GM21360 (cell line): ENCODE results near the gene MKX.
A peak's percentile ranks its signal among the peaks of the same experiment; 100 is the strongest.

Experiments used
- ATAC-seq: cut with Tn5 transposase; IDR thresholded peaks from one replicate; pipeline ENCODE4 v1.9.1; 2021; ENCODE audit warnings: mild to moderate bottlenecking, moderate library complexity; ENCODE audit not compliant: unreplicated experiment

The MKX gene

DNA sequence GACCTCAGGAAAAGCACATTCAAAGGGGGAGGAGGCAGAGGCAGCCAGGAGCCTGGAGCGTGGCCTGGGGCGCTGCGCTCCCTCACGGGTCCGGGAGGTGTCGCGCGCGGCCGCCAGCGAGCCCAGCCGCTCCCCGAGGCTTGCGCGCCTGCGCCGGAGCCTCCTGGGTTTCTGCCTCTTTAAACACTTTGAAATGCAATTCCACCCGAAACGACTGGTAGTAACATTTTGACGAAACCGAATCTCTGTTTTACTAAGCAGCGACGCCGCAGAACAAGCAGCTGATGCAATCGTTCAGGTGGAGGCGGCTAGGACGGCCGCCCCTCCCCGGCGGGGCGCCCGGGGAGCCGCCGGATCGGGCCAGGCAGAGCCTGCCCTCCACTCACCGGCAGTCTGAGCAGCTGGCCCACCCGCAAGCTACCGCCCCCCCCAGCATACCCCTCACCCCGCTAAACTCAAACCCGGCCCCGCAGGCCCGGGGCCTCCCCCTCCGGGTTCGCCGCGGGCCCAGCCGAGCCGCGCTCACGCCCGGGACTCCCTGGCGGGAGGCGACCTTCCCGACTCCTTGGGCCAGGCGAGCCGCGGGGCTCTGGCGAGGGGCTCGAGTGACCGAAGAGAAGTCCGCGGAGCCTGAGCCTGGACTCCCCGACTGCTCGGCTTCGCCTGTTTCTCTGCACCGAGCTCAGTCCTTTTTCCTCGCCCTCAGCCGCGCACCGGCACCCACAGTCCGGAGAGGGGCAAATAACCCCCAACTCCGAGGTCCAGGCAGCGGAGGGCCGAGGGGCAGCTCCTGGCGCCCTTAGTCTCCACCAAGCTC, 3.2 kb downstream of the MKX start:
- peak; percentile 93 for ATAC-seq

DNA sequence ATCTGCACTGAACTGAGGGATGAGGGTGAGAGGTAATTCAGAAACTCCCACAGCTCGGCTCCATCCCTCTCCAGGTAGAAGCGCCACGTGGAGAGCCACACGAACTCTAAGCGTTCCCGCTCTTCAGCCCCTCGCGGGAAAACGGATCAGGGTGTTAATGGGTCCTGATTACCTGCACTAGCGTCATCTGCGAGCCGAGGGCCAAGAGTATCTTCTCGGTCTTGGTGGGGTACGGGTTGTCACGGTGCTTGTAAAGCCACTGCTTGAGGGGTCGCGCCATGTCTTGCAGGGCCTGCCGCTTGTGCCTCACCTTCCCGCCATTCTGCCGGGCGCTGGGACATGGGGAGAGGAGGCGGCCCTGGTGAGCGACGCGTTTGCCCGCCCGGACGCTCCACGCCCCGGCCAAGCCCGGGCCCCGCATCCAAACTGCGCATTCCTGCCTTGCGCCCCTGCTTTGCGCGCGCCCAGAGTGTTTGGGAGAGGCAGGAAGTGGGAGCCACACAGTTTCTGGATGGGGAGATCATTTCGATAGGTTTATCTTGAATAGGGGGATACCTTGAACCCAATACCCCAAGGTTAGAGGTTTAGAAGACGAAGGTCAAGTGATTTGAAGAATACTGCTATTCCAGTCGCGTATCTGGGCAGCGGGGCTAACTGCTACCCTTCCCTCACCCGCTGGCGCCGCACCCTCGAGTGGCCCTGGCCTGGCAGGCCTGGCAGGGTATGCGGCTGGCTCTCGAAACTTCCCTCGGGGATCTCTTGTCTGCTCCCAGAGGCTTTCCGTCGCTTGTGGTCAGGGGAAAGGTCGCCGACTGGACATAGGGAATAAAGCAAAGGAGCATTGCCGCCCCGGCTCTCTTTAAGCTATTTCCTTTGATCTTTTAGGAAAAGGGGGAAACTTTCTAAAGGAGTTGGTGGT, 4.2 kb downstream of the MKX start:
- no peak for ATAC-seq

DNA sequence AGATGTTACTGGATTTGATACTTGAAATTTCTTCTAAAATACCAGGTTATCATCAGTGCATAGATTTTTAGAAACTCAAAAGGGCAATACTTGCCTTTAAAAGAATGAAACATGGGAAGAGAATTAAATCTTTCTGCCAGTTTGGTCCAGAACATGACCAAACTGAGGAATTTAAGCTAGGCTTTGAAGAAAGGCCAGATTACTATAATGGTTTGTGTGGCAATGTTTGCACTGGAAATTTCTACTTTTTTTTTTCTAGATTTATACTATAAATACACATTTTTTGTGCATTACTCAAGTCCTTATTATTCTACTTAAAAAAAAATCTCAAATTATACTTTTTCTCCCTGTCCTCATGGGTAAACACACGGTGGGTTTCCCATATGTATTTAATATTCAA, 9.2 kb downstream of the MKX start:
- no peak for ATAC-seq

DNA sequence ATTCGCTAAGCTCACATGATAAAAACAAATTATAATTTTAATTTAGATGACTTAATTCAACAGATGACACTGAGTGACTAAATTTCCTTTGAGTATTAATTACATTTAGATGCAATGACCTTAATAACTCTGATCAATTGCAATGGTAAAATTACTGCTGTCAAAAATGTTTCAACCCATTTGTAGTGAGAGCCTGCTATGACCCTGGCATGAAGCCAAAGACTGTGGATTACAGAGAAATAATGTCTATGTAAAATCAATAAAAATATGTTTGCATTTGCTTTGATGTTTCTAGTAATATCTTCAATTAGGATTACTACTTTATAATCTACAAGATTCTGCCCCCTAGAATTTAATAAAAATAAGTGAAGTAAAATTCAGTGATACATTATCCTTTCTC, 15.6 kb downstream of the MKX start:
- ATAC-seq: no peak

DNA sequence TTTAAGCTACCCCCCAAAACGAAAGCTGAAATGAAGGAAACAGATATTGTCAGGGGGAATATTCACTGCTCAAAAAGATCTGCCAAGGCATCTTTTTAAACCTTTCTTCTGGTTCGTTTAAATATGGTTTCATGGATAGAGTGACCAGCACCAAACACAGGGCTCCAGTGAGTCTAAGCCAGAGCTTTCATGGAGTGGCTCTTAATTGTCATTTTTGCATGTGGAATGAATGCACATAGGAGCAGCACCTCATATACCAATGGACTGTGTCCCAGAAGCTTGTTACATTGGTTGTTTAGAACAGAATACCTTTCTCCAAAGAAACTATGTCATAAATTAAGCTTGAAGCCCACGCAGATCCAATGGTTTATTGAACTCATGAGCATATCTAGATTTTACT, 17.3 kb downstream of the MKX start:
- ATAC-seq: no peak

DNA sequence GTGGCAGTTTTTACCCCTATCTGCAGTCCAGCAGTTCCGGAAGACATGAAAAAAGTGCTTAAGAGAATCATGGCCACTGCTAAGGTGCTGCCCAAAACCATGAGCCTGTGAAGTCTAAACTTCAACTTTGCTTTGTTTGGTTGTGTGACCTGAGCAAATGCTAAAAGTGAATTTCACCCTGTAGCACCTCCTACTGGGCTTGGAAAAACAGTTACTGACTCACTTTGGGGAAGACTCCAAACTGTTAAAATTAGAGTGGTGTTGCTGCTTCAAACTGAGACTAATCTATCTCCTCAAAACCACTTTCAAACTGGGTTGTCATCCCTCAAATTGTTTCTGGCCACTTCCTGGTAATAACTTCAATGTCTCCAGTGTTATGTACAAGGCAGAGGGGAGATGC, 21.3 kb downstream of the MKX start:
- no peak for ATAC-seq

DNA sequence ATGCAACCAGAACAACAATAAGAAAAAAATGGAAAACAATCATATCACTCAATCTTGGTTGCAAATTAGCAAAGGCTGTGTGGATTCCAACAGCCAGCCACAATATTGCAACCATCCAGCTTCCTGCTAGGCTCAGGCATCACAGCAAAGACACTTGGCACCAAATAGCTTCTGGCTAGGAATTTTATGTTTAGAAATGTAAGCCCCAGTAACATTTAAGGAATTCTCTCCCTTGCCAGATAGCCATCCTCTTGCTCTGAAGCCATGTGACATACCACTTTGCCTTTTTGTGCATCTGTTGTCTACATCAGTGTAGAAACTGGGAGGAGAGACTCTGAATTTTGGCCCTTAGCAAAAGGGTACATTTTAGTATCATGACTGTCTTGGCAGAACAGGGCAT, 22.2 kb downstream of the MKX start:
- no peak for ATAC-seq

DNA sequence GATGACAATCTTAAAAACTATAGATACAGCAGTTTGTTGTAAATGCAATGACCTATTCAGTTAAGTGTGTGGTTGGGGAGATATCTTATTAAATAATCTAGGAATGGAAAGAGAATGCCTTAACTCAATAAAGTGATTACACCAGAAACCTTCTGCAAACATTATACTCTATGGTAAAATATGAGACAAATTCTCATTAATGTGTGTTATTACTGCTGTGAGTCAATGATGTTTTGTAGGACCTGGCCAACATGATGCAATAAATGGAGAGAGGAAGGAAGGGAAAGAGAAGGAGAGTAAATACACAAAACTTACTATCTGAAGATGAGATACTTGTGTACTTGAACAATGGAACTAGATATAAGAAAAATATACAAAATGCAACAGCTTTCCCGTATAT, 25.1 kb downstream of the MKX start:
- no peak for ATAC-seq

DNA sequence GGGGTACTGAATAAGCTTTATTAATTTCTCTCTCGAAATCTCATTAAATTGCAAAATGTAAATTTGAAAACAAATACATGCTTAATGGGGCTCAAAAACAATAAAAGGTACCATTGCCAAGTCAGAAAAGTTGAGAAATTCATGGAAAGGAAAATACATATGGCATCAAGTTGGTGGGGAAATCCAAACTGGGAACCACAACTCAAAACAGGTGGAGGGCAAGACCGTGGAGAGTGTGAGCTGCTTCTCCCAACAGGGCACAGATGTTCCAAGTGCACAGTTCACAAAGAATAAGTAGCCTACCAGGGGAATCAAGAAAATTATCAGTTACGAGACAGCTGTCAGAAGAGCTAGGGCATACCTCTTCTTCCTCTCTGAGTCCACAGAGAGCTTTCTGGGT, 26.6 kb downstream of the MKX start:
- ATAC-seq: no peak

DNA sequence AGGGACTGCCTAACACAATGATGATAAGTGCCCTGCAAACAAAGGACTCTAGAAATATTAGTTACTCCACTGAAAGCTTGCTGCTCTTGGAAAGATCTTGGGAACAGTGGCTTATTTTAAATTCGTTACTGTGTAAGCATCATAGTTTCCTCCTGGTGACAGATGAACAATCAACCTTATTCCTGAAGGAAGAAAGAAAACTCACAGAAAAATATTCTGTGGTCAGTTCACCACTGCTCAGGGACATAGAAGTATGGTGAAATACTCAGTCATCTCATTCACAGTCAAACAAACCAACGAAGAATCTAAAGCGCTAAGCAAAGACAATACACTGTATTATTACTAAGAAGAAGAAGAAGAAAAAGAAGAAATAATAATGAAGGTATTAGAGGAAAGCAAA, 27.8 kb downstream of the MKX start:
- ATAC-seq: no peak

DNA sequence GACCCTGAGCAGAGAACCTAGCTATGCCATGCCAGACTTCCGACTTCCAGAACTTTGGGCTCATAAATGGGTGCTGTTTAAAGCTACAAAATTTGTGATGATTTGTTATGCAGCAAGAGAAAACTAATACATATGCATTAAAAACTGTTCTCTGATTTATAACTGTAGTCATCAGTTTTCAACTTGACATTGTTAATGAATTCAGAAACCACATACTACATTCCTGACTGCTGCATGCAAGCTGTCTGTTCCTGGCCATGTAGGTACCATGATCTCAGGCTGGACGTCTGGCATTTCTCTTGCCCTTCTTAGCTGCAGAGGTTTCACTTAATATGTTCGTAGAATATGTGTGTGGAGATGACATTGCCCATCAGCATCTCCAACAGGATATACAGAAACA, 28.4 kb downstream of the MKX start:
- no peak for ATAC-seq

DNA sequence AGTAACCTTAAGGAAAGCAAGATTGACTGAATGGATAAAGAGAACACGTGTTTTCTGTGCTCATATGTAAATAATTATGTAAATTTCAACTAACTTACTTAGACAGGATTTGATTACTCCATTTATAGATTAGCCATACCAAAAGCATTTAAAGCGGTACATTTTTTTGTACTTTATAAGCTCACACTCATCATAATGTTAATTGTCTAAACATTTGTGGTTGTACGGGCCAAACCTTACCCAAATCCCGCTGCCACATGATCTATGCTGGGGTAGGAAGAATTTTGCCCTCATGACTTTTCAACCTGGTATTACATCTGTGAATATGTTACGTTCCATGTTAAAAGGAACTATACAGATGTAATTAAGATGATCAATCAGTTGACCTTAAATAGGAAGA, 29.1 kb downstream of the MKX start:
- no peak for ATAC-seq

DNA sequence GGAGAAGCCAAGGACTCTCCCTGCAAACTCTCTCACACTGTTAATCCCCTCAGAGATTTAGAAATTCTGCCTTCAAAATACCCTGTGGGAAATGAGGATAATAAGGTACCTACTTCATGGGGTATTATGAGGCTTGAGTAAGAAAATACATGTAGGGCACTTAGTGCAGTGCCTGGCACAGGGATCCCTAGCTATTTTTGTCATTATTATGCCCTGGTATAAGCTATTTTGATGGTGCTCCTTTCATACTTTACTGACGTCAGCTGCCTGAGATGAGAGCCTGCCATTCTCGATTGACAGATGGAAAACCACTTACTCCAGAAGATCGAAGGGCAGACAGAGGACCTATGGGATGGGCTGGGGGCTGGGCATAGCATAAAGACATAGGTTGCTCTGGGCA, 30.1 kb downstream of the MKX start:
- no peak for ATAC-seq

DNA sequence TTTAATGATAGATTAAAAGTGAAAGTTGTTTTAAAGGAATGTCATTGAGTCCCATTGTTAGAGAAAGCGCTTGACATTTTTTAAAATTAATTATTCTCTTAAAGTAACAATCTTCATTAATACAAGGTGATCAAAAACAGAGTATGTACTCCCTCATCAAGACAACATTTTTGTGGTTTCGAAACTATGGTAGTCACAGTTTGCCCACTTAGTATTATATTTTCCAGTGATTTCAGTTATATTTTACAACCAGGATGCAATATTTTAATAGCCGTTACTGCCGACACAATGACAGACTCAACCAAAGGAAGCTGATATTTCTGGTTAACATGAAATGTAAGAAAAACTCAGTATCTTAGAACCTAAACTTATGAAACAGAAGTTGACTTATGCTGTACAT, 31.3 kb downstream of the MKX start:
- no peak for ATAC-seq

DNA sequence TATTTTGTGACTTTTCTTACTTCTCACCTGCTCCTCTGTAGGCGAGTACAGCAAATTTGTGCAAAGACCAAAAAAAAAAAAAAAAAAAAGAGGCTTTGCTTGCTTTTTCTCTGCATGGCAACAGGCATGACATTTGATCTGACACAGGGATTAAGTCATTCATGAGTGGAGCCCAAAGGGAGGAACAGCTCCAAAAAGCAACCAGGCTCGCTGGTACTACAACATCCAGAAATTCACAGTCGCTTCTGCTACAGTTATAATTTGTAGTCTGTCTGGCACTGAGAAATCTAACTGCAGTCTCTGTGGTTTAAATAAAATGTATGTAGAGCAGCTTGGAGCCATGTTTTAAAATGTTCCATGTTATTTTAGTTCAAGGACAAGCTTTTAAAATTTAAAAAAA, 31.7 kb downstream of the MKX start:
- ATAC-seq: no peak

DNA sequence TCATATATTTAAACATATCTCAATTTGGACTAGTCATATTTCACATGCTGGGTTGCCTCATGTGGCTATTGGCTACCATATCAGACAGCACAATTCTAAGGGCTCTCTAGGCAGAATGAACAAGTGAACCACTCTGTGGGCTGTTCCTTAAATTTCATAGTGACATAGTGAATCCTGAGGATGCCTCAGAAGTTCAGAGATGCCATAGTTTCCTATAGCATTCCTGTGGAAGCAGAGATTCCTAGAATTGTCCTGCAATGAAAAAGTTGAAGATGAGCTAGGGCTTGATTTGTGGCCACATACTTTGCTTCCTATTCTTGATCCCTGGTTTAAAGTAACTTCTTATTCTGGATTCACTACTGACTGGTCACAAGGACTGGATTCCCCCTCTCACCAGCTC, 35.6 kb downstream of the MKX start:
- ATAC-seq: no peak

DNA sequence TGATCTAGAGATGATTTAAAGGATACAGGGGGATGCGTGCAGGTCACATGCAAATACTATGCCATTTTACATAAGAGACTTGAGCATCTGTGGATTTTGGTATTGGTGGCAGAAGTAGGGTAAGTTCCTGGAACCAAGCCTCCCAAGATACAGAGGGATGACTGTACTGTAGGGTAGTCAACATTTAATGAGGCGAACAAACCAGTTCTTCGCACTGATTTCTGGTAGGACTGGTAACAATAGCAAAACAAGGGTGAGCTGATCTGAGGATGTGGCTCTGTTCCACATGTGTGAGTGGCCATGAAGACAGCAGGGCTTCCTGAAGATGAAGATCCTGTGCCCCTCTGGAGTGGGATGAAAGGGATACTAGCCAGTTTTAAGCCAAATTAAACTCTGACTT, 36.3 kb downstream of the MKX start:
- no peak for ATAC-seq

DNA sequence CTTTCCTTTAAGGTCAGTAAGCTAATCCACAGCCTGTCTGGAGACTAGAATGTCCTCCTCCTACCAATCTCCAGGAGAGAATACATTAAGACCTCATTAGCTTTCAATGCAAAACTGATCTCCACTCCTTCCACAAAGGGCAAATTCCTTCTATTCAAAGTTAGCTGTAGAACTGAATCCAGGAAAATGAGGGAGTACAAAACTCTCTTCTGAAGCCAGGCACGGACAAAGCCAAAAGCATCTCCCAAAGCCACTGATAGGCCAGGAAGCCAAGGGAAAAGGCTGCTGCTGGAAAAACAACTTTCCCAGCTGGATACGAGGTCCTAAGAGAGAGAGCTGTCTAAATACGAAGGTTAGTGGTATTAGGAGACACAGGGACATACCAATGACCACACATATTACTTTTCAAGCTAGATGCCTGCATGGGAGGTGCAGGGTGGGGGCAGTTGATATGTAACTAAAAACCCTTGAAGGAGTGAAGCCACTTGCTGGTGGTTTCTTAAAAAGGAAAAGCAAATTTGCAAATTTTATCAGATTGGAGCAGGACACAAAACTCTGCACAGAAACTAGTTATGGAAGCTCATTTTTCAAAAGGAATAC, 43.6 kb downstream of the MKX start:
- ATAC-seq: no peak

DNA sequence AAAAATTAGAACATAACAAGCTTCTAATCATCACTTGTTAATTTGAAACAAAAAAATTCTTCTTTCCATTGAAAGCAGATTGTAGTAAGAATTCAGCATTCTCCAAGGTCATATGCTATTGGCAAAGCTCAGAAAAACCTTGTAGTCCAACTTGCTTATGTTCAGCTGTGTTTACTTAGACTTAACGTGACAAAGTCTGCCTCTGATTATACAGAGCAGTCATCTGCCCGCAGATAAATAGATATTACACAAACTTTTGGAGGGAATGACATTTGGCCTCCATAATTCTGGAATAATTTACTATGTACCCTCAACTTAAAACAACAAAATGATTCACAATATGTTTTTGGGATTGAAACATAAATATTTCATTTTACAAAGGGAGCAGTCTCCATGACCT, 45.8 kb downstream of the MKX start:
- ATAC-seq: no peak

DNA sequence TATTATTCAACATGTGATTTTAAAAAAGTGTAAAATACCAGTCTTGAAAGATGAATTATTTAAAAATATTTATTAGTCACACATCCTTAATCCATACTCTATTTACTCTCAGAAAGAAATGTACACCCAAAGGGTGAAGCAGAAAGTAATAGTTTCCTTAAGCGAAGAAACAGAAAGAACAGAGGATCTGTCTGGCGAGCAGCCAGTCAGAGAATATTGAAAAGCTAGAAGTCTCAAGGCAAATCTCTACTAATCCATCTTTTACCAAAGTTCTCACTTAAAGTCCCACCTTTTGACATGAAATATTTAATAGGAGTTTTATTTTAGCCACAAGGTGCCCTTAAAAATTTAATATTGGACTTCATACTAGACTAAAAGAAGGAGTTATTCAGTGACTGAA, 46.7 kb downstream of the MKX start:
- no peak for ATAC-seq

DNA sequence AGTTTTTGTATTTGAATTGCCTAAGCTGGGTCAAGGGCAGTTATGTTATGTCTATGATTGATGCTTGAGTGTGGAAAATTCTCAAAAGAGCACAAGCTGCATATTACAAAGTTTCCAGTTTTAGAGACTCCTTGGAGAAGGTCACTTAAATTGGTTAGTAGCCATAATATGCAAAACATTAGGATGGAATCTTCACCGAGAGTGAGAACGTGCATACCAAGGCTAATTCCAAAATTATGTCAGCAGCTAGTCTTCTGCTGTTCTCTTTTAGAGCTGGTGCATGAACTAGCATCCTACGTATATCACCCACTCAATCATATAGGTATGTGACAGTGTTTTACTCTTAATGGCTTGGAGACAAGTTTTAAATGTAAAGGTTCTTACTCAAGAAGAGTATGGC, 49.2 kb downstream of the MKX start:
- ATAC-seq: no peak

DNA sequence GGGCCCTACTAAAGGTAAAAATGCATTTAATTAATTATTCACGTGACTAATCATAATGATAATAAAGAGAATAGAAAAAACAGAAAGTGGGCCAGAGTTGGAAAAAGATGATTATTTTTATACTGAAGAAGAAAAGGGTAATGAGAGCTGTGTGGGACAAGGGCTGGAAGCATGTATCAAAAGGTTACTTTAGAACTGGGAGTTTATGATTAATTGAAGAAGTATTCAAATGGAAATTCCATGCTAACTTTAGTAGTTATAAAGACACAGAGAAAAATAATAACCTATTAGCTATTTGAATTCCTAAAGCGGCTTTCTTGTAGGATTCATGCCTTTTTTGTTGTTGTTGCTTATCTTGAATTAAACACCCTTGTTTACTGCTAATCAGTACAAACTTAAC, 49.9 kb downstream of the MKX start:
- ATAC-seq: no peak
